KMS-11 (cell line): ENCODE data around the gene MAPK7.

Experiments
- H2AFZ ChIP-seq: fragments of 200-600 bp; sonication (generic); 2 replicates; pipeline ENCODE4 v1.6.1; 2016; ENCODE audit warnings: antibody characterized with exemption, mixed run types, low read depth
- H3K27ac ChIP-seq: fragments of 200-600 bp; sonication (generic); 2 replicates; pipeline ENCODE4 v1.6.1; 2016; ENCODE audit warnings: mild to moderate bottlenecking, mixed run types
- H3K27me3 ChIP-seq: fragments of 200-600 bp; sonication (generic); 2 replicates; pipeline ENCODE4 v1.6.1; 2017; ENCODE audit warnings: mild to moderate bottlenecking, low read depth, mixed run types, moderate library complexity; ENCODE audit not compliant: insufficient read depth
- H3K36me3 ChIP-seq: fragments of 200-600 bp; sonication (generic); 2 replicates; pipeline ENCODE4 v1.6.1; 2017; ENCODE audit warnings: mild to moderate bottlenecking, mixed run types; ENCODE audit not compliant: insufficient read depth
- H3K4me1 ChIP-seq: fragments of 200-600 bp; sonication (generic); 2 replicates; pipeline ENCODE4 v1.6.1; 2016; ENCODE audit warnings: mild to moderate bottlenecking, low read depth, mixed run types; ENCODE audit not compliant: poor library complexity, severe bottlenecking
- H3K4me2 ChIP-seq: fragments of 200-600 bp; sonication (generic); 2 replicates; pipeline ENCODE4 v1.7.0; 2016; ENCODE audit warnings: mild to moderate bottlenecking, mixed run types
- H3K4me3 ChIP-seq: fragments of 200-600 bp; sonication (generic); IDR thresholded peaks from 2 replicates; pipeline ENCODE4 v1.6.1; 2017; ENCODE audit warnings: low read depth, low read length, mixed read lengths; ENCODE audit not compliant: insufficient read depth
- H3K79me2 ChIP-seq: fragments of 200-600 bp; sonication (generic); 2 replicates; pipeline ENCODE4 v1.6.1; 2016; ENCODE audit warnings: low read depth, mixed run types; ENCODE audit not compliant: insufficient read depth
- H3K9ac ChIP-seq: fragments of 200-600 bp; sonication (generic); 2 replicates; pipeline ENCODE4 v1.6.1; 2016; ENCODE audit warnings: mild to moderate bottlenecking, mixed run types
- H4K20me1 ChIP-seq: fragments of 200-600 bp; sonication (generic); 2 replicates; pipeline ENCODE4 v1.6.1; 2016; ENCODE audit warnings: mild to moderate bottlenecking, mixed run types; ENCODE audit not compliant: insufficient read depth
- TF ChIP-seq, protein P1 (sequence below): fragments of 200-600 bp; sonication (generic); conservative IDR thresholded peaks from 2 replicates; pipeline ENCODE4 v1.6.1; 2017; ENCODE audit warnings: low read depth, mild to moderate bottlenecking, antibody characterized with exemption, low read length, moderate library complexity, mixed read lengths

Gene MAPK7

DNA sequence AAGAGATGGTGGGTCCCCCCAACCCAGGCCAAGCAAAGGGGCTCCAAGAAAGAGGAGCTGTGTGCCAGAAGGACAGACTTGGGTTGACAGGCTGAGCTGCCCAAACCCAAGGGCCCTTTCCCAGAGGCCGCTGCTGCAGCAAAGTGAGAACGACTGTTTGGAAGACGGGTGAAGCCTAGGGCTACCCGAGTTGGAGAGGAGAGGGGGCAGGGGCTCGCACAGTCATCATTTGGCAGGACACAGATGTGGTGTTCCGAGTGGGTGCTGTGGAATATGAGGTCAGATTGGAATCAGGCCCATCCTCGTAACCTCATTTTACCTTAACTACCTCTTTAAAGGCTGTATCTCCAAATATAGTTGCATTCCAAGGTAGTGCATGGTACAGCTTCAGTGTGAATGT is 14.0 kb downstream of the MAPK7 start:
- Histone ChIP-seq H3K36me3 (no peaks in the 10 kb centered on the region), H3K4me1 (no peaks in the 10 kb centered on the region), H3K4me2 (no peak overlapping the region), H3K79me2 (no peaks in the 10 kb centered on the region), H2AFZ (no peak overlapping the region), H3K27me3 (no peaks in the 10 kb centered on the region), H4K20me1 (no peaks in the 10 kb centered on the region), H3K4me3 (no peak overlapping the region), H3K27ac (no peak overlapping the region), H3K9ac (no peak overlapping the region)
- TF ChIP-seq, protein P1, sequence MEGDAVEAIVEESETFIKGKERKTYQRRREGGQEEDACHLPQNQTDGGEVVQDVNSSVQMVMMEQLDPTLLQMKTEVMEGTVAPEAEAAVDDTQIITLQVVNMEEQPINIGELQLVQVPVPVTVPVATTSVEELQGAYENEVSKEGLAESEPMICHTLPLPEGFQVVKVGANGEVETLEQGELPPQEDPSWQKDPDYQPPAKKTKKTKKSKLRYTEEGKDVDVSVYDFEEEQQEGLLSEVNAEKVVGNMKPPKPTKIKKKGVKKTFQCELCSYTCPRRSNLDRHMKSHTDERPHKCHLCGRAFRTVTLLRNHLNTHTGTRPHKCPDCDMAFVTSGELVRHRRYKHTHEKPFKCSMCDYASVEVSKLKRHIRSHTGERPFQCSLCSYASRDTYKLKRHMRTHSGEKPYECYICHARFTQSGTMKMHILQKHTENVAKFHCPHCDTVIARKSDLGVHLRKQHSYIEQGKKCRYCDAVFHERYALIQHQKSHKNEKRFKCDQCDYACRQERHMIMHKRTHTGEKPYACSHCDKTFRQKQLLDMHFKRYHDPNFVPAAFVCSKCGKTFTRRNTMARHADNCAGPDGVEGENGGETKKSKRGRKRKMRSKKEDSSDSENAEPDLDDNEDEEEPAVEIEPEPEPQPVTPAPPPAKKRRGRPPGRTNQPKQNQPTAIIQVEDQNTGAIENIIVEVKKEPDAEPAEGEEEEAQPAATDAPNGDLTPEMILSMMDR = no peak

DNA sequence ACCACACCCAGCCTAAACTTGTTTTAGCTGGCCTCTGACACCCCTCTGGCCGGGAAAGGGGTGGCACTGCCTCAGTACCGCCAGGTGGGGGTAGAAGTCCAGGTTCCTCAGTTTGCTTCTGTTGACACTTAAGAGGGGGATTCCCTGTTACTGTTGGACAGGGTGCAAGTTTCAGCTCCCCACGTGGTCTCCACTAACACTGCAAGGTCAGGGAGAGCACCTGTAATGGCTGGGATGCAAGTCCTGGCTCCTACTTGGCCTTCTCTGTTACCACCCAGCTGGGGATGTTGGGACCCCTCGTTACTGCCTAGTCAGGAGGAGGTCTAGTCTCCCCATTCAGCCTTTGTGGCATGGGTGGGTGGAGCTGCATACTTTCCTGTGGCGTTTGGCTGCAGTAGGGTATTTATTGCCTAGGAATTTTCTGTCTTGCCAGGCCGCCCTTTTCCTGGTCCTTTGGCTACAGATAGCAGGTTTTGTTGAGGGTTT is 19.3 kb downstream of the MAPK7 start:
- Histone ChIP-seq H4K20me1 (no peaks in the 10 kb centered on the region), H3K4me3 (no peak overlapping the region), H3K4me1 (no peaks in the 10 kb centered on the region), H3K36me3 (no peaks in the 10 kb centered on the region), H3K4me2 (no peak overlapping the region), H3K9ac (no peak overlapping the region), H3K27me3 (no peaks in the 10 kb centered on the region), H3K27ac (no peak overlapping the region), H3K79me2 (no peaks in the 10 kb centered on the region), H2AFZ (no peak overlapping the region)
- TF ChIP-seq, protein P1 = no peak

DNA sequence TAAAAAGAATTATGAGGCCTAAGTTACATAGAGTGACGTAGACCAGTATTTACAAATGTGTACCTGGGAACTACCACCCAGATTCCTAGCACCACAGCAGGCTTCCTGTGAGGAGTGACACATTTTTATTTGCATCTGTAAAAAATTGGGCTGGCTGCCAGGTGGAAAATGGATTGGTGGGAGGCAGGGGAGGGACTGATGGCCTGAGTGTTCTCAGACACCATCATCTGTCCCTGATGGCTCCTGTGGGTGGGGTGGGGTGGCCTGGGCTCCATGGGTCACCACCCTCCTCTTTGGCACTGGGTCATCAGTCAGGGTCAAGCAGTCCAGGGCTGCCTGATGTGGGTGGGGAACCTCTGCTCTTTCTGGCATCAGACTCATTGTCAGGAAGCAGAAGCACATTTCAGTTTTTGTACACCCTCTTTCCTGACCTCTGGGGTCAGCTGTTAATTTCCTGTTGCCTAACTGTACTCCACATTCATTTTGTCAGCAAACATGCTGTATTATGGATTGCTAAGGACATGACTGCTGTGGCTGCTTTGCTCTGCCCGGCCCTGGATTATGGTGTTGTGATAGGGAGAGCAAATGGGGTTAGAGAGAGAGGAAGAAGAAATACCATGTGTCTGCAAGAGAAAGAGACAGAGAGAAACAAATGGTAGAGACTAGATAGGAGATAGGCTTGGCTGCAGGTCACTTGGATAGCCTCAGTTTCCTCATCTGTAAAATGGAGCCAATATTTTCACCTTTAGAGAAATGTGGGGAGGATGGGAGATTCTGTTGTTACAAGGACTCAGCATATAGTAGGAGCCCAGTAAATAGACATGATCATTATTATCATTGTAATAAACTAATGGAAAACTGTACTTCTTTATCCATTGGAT is 20.2 kb downstream of the MAPK7 start:
- Histone ChIP-seq H4K20me1 (no peaks in the 10 kb centered on the region), H3K27ac (no peak overlapping the region), H3K4me2 (no peak overlapping the region), H3K79me2 (no peaks in the 10 kb centered on the region), H3K27me3 (no peaks in the 10 kb centered on the region), H3K9ac (no peak overlapping the region), H2AFZ (no peak overlapping the region), H3K36me3 (no peaks in the 10 kb centered on the region), H3K4me3 (no peak overlapping the region), H3K4me1 (no peaks in the 10 kb centered on the region)
- TF ChIP-seq, protein P1 = no peak

DNA sequence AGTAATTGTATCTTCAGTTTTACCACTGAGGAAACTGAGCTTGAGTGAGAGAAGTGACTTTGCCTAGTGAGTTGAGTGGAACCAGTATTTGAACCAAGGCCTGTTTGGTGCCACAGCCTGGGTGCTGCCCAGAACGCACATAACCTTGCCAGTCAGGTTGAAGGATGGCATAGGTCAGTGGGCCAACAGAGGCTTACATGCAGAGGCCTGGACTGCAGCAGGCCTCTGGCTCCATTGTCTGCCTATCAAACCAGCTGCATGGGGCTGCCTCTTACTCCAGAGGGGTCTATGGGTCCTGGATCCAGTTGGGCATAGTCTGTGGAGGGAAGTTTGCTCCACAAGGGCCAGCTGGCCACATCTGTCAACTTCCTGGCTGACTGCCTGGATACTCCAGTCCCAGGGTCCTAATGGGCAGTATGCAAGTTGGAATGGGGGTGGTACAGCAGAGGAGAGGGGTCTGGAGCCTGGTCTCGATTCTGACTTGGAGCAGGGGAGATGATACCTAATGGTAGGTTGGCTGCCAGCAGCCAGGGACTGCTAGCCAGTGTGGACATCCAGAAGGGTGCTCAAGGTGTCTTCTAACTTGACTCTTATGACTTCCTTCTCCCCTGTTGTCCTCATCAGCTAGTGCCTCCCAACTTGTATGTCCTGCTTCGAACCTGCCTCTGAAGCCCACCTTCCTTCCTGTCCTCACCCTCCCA is 21.6 kb downstream of the MAPK7 start:
- Histone ChIP-seq H2AFZ (no peak overlapping the region), H3K36me3 (no peaks in the 10 kb centered on the region), H3K4me3 (no peak overlapping the region), H3K79me2 (no peaks in the 10 kb centered on the region), H3K27me3 (no peaks in the 10 kb centered on the region), H4K20me1 (no peaks in the 10 kb centered on the region), H3K4me2 (no peak overlapping the region), H3K9ac (no peak overlapping the region), H3K27ac (no peak overlapping the region), H3K4me1 (no peaks in the 10 kb centered on the region)
- TF ChIP-seq, protein P1 = no peak
